Adrenal gland (tissue), 12 donors: Measurements from ENCODE around the gene CLASP1. TPM values are rescaled to one million over a fixed set of nuclear protein-coding genes. Genes with fewer than 3 reads are reported as not detected.

Source experiments
- DNase-seq, 7 donors: peaks; one replicate each; pipeline ENCODE4 v3.0.0-alpha.2; 2019 to 2020
- H3K27ac ChIP-seq, 5 donors: fragments of 200-600 bp; sonication (generic) in 4 of 5; 1 replicate in 3 of 5; 2 replicates in 2 of 5; pipeline versions ENCODE4 v1.5.1 to v1.8.0; 2016 to 2020; ENCODE audit warnings: mild to moderate bottlenecking in 1 of 5
- H3K27me3 ChIP-seq: fragments of 200-600 bp; 2 replicates; pipeline ENCODE4 v1.8.0; 2021
- H3K36me3 ChIP-seq, 2 donors: fragments of 200-600 bp; replicated peaks in 1 of 2; 1 replicate in 1 of 2; 2 replicates in 1 of 2; pipeline versions ENCODE4 v1.5.1 to v1.8.0; 2018 to 2022
- H3K4me1 ChIP-seq, 2 donors: fragments of 200-600 bp; replicated peaks in 1 of 2; 1 replicate in 1 of 2; 2 replicates in 1 of 2; pipeline versions ENCODE4 v1.5.1 to v1.8.0; 2018 to 2021
- H3K4me3 ChIP-seq, 4 donors: fragments of 200-600 bp; sonication (generic) in 3 of 4; one replicate each; pipeline ENCODE4 v1.5.1; 2016 to 2018
- H3K9me3 ChIP-seq, 3 donors: fragments of 200-600 bp; sonication (generic) in 1 of 3; replicated peaks in 1 of 3; 1 replicate in 2 of 3; 2 replicates in 1 of 3; pipeline versions ENCODE4 v1.5.1 to v1.8.0; 2016 to 2021
- CTCF ChIP-seq, 6 experiments: fragments of 450-650 bp in 4 of 6; fragments of 200-600 bp in 2 of 6; sonication (generic) in 1 of 6; IDR thresholded peaks; 1 replicate in 5 of 6; 2 replicates in 1 of 6; pipeline versions ENCODE4 v1.5.1 to v1.8.0; 2016 to 2021; ENCODE audit warnings: antibody characterized with exemption in 6 of 6, mild to moderate bottlenecking in 2 of 6, moderate library complexity in 1 of 6
- POLR2A ChIP-seq, 2 donors: fragments of 450-650 bp; IDR thresholded peaks; one replicate each; pipeline ENCODE4 v1.6.1; 2017; ENCODE audit warnings: antibody characterized with exemption in 2 of 2, mild to moderate bottlenecking in 2 of 2, moderate library complexity in 1 of 2
- WGBS, 4 donors: extraction: QIAGEN DNeasy Blood & Tissue Kit in 2 of 4; methylation state at CpG; one replicate each; pipeline versions ENCODE4 v1.1.5 to v1.1.7; 2013 to 2017; 5-methylcytosine and 5-hydroxymethylcytosine counted together
- intact Hi-C, 2 donors: fragments of 100-400 bp; cut with DNase I; formaldehyde crosslinking; loops; one replicate each; pipeline versions ENCODE4 v1.14.1 to v1.15.0; 2022 to 2023
- polyA plus RNA-seq, 3 donors: library from polyadenylated mRNA; stranded (reverse); fragments of 200-250 nt in 2 of 3; fragments of 350-450 nt in 1 of 3; fragmentation: Illumina TruSeq in 1 of 3; extraction: RNeasy Lipid Tissue Mini Kit (QIAGEN cat#74804) in 1 of 3; gene quantifications; one replicate each; pipeline ENCODE4 v1.2.3, GENCODE V29; 2013 to 2014
- total RNA-seq, 9 donors: library from RNA; depleted of rRNA in 4 of 9; stranded (reverse); fragments of >200 nt in 4 of 9; fragments of 120-200 nt in 1 of 9; fragmentation: NEBNext Ultra II Directional in 1 of 9; extraction: Animal tissue kit (Norgen Biotek cat#: 25700) in 1 of 9; gene quantifications; one replicate each; pipeline versions ENCODE4 v1.1.0 to v1.2.4, GENCODE V29; 2013 to 2023
- donor health status: healthy with polysubstance abuse.
- donor health status: Bipolar disorder and iron deficiency.
- donor health status: DM: yes; HTN: yes; CAD: no.
- donor health status: DM: no; HTN: no; CAD: no.
- donor health status: DM: no; HTN: no; CAD: no.
- donor health status: DM: yes; HTN: yes; CAD: no.

CLASP1 gene
- total and polyA plus RNA-seq, 12 donors = 14.9 to 66.1 (median 53.4) TPM

GRCh38 chr2:121415727-121416126 lies 233.5 kb downstream of the CLASP1 start:
- TF ChIP-seq POLR2A (IDR thresholded peaks at IDR 0.05) (no peak), CTCF (IDR thresholded peaks at IDR 0.05) (no peak)
- Histone ChIP-seq H3K4me1 (peaks cover 0 to 2% of the 10 kb centered on the region in 2 donors), H3K36me3 (peaks cover 0 to 24% of the 10 kb centered on the region in 2 donors), H3K27me3 (no peaks in the 10 kb centered on the region), H3K27ac (no peak overlapping the region), H3K9me3 (no peaks in the 10 kb centered on the region), H3K4me3 (no peak overlapping the region)
- WGBS, 4 donors = 97 to 100% (median 99%) methylated on average over 1 of the region's 1 CpG
- intact Hi-C loops = no loop called here
- no peak for DNase-seq

- H3K27me3 ChIP-seq = no peaks in the 10 kb centered on the region
- DNase-seq = no peak
- H3K4me1 ChIP-seq = peaks cover 6 to 19% of the 10 kb centered on the region in 2 donors
- intact Hi-C loops = no loop called here
- TF ChIP-seq CTCF (IDR thresholded peaks at IDR 0.05) (no peak), POLR2A (IDR thresholded peaks at IDR 0.05) (no peak)
- H3K4me3 ChIP-seq = no peak overlapping the region
- peaks cover 0 to 15% of the 10 kb centered on the region in 2 donors for H3K36me3 ChIP-seq
- no peaks in the 10 kb centered on the region for H3K9me3 ChIP-seq
- WGBS, 4 donors = 70 to 91% (median 80%) methylated on average over 1 of the region's 1 CpG
- H3K27ac ChIP-seq = no peak overlapping the region
Measured at GRCh38 chr2:121412349-121412748, 236.9 kb downstream of the CLASP1 start.

GRCh38 chr2:121409966-121410365 lies 239.3 kb downstream of the CLASP1 start:
- DNase-seq = no peak
- Histone ChIP-seq H3K27me3 (no peaks in the 10 kb centered on the region), H3K9me3 (no peaks in the 10 kb centered on the region), H3K36me3 (peaks cover 0 to 33% of the 10 kb centered on the region in 2 donors), H3K27ac (peak overlapping the region in 2 of 5 donors; percentile 3 to 38), H3K4me3 (no peak overlapping the region), H3K4me1 (peaks cover 6 to 19% of the 10 kb centered on the region in 2 donors)
- TF ChIP-seq POLR2A (IDR thresholded peaks at IDR 0.05) = no peak
- no peak for TF ChIP-seq CTCF (IDR thresholded peaks at IDR 0.05)
- intact Hi-C loops = loop anchor here (10.0 kb wide), 3 partner anchors 115 to 305 kb away; partner anchors contain the start of gene RNU4ATAC (in 1 of the 2)

- Histone ChIP-seq H3K36me3 (peaks cover 0 to 37% of the 10 kb centered on the region in 2 donors), H3K4me3 (no peak overlapping the region), H3K27ac (peak overlapping the region in 2 of 5 donors; percentile 3 to 38), H3K9me3 (no peaks in the 10 kb centered on the region), H3K27me3 (no peaks in the 10 kb centered on the region), H3K4me1 (peaks cover 6 to 19% of the 10 kb centered on the region in 2 donors)
- no peak for DNase-seq
- WGBS, 4 donors = 60 to 77% (median 67%) methylated on average over 2 of the region's 2 CpGs
- intact Hi-C loops = loop anchor here (10.0 kb wide), 3 partner anchors 115 to 305 kb away; partner anchors contain the start of gene RNU4ATAC (in 1 of the 2)
- TF ChIP-seq POLR2A (IDR thresholded peaks at IDR 0.05) = no peak
- no peak for TF ChIP-seq CTCF (IDR thresholded peaks at IDR 0.05)
Measured at GRCh38 chr2:121409388-121409787, 239.9 kb downstream of the CLASP1 start.
